ENCODE measurements around the gene MCUB. TPM values are rescaled to one million over a fixed set of nuclear protein-coding genes. Genes with fewer than 3 reads are reported as not detected.
A peak's percentile ranks its signal among the peaks of the same experiment; 100 is the strongest.
"Not testable (repeated sequence)": the region's sequence is repeated elsewhere in the genome, so short reads cannot be mapped to it uniquely, and the experiment has no call there.

The MCUB gene
- total and polyA plus RNA-seq, 4 donors = 1.3 to 4.9 (median 1.9) TPM

DNA sequence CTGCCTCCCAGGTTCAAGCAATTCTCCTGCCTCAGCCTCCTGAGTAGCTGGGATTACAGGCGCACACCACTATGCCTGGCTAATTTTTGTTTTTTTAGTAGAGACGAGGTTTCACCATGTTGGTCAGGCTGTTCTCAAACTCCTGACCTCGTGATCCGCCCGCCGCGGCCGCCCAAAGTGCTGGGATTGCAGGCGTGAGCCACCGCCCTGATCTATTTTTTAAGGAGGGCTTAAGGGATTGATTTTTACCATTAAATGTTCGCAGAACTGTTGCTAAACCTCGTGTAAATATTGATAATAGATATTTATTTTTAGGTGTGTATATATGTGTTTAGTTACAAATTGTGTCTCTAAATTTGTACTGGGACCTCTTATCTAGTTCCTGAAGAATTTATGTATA lies 46.7 kb upstream of the MCUB start:
- Histone ChIP-seq H3K36me3 (ENCODE audit: control insufficient read depth in 4 of 4, insufficient read depth in 3 of 4, low read depth in 1 of 4, low read length in 3 of 4) (peaks cover 5 to 18% (median 16%) of the 10 kb centered on the region in 4 donors), H3K4me1 (ENCODE audit: control insufficient read depth in 4 of 4, insufficient read depth in 4 of 4, low read length in 3 of 4) (peaks cover 5 to 18% (median 12%) of the 10 kb centered on the region in 4 donors)
- not testable (repeated sequence) for H3K4me3 ChIP-seq (ENCODE audit: low read depth in 1 of 3, low read length in 3 of 3); H3K27ac ChIP-seq (ENCODE audit: low read depth in 1 of 2, low read length in 2 of 2); DNase-seq (ENCODE audit: low spot score); H3K9me3 ChIP-seq (ENCODE audit: control insufficient read depth in 4 of 4, low read length in 3 of 4); H3K9ac ChIP-seq (ENCODE audit: low read depth in 1 of 2, low read length in 2 of 2); H3K27me3 ChIP-seq (ENCODE audit: control insufficient read depth in 4 of 4, insufficient read depth in 4 of 4, low read length in 3 of 4)
- 25% methylated on average over 12 of the region's 12 CpGs for WGBS
- peak in 1 of 2 donors; percentile 37 for TF ChIP-seq JUND (IDR thresholded peaks at IDR 0.05)
- TF ChIP-seq YY1 (IDR thresholded peaks at IDR 0.05) = peak; percentile 73
- TF ChIP-seq RXRA (IDR thresholded peaks at IDR 0.05) = peak; percentile 33 to 59
- TF ChIP-seq, protein P1, sequence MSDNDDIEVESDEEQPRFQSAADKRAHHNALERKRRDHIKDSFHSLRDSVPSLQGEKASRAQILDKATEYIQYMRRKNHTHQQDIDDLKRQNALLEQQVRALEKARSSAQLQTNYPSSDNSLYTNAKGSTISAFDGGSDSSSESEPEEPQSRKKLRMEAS (IDR thresholded peaks at IDR 0.05) = peak; percentile 16
- peak; percentile 49 to 57 for TF ChIP-seq HNF4A (conservative IDR thresholded peaks at IDR 0.05)
- TF ChIP-seq, protein P2, sequence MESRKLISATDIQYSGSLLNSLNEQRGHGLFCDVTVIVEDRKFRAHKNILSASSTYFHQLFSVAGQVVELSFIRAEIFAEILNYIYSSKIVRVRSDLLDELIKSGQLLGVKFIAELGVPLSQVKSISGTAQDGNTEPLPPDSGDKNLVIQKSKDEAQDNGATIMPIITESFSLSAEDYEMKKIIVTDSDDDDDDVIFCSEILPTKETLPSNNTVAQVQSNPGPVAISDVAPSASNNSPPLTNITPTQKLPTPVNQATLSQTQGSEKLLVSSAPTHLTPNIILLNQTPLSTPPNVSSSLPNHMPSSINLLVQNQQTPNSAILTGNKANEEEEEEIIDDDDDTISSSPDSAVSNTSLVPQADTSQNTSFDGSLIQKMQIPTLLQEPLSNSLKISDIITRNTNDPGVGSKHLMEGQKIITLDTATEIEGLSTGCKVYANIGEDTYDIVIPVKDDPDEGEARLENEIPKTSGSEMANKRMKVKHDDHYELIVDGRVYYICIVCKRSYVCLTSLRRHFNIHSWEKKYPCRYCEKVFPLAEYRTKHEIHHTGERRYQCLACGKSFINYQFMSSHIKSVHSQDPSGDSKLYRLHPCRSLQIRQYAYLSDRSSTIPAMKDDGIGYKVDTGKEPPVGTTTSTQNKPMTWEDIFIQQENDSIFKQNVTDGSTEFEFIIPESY (IDR thresholded peaks at IDR 0.05) = peak; percentile 48
- peak in 1 of 2 donors; percentile 13 for TF ChIP-seq RAD21 (IDR thresholded peaks at IDR 0.05)
- peak; percentile 38 for TF ChIP-seq SP1 (IDR thresholded peaks at IDR 0.05)
- TF ChIP-seq FOXA2 (IDR thresholded peaks at IDR 0.05) = peak; percentile 48

DNA sequence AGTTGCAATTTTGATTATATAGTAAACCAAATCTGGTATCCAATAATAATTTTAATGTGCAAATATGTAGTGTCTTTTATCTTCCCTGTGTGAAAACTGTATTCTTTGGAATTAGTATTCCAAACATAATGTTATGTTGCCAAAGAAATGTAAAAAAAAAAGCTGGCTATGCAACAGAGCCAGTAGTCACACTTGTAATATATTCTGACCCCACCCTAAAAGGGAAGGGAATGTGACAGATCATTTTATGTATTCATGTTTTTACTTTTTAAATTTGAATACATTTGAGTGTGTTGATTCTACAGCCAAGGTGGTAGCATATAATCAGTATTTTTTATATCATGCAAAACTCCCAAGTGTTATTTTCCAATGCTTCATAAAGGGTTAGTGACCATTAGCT lies 27.9 kb upstream of the MCUB start:
- Histone ChIP-seq H3K36me3 (ENCODE audit: control insufficient read depth in 4 of 4, insufficient read depth in 3 of 4, low read depth in 1 of 4, low read length in 3 of 4) (peaks cover 9 to 73% (median 66%) of the 10 kb centered on the region in 4 donors), H3K9ac (ENCODE audit: low read depth in 1 of 2, low read length in 2 of 2) (no peak overlapping the region), H3K4me1 (ENCODE audit: control insufficient read depth in 4 of 4, insufficient read depth in 4 of 4, low read length in 3 of 4) (no peaks in the 10 kb centered on the region), H3K27me3 (ENCODE audit: control insufficient read depth in 4 of 4, insufficient read depth in 4 of 4, low read length in 3 of 4) (no peaks in the 10 kb centered on the region), H3K27ac (ENCODE audit: low read depth in 1 of 2, low read length in 2 of 2) (no peak overlapping the region), H3K9me3 (ENCODE audit: control insufficient read depth in 4 of 4, low read length in 3 of 4) (no peaks in the 10 kb centered on the region), H3K4me3 (ENCODE audit: low read depth in 1 of 3, low read length in 3 of 3) (no peak overlapping the region)
- no peak for DNase-seq (ENCODE audit: low spot score)
- TF ChIP-seq, protein P3, sequence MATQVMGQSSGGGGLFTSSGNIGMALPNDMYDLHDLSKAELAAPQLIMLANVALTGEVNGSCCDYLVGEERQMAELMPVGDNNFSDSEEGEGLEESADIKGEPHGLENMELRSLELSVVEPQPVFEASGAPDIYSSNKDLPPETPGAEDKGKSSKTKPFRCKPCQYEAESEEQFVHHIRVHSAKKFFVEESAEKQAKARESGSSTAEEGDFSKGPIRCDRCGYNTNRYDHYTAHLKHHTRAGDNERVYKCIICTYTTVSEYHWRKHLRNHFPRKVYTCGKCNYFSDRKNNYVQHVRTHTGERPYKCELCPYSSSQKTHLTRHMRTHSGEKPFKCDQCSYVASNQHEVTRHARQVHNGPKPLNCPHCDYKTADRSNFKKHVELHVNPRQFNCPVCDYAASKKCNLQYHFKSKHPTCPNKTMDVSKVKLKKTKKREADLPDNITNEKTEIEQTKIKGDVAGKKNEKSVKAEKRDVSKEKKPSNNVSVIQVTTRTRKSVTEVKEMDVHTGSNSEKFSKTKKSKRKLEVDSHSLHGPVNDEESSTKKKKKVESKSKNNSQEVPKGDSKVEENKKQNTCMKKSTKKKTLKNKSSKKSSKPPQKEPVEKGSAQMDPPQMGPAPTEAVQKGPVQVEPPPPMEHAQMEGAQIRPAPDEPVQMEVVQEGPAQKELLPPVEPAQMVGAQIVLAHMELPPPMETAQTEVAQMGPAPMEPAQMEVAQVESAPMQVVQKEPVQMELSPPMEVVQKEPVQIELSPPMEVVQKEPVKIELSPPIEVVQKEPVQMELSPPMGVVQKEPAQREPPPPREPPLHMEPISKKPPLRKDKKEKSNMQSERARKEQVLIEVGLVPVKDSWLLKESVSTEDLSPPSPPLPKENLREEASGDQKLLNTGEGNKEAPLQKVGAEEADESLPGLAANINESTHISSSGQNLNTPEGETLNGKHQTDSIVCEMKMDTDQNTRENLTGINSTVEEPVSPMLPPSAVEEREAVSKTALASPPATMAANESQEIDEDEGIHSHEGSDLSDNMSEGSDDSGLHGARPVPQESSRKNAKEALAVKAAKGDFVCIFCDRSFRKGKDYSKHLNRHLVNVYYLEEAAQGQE (IDR thresholded peaks at IDR 0.05) = no peak
- TF ChIP-seq, protein P4, sequence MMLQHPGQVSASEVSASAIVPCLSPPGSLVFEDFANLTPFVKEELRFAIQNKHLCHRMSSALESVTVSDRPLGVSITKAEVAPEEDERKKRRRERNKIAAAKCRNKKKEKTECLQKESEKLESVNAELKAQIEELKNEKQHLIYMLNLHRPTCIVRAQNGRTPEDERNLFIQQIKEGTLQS (IDR thresholded peaks at IDR 0.05) = no peak
- TF ChIP-seq HNF4G (IDR thresholded peaks at IDR 0.05) = no peak
- TF ChIP-seq, protein P1 (IDR thresholded peaks at IDR 0.05) = no peak
- TF ChIP-seq EGR1 (IDR thresholded peaks at IDR 0.05; ENCODE audit: low read depth in 2 of 2) = no peak
- TF ChIP-seq RAD21 (IDR thresholded peaks at IDR 0.05) = no peak
- TF ChIP-seq, protein P5, sequence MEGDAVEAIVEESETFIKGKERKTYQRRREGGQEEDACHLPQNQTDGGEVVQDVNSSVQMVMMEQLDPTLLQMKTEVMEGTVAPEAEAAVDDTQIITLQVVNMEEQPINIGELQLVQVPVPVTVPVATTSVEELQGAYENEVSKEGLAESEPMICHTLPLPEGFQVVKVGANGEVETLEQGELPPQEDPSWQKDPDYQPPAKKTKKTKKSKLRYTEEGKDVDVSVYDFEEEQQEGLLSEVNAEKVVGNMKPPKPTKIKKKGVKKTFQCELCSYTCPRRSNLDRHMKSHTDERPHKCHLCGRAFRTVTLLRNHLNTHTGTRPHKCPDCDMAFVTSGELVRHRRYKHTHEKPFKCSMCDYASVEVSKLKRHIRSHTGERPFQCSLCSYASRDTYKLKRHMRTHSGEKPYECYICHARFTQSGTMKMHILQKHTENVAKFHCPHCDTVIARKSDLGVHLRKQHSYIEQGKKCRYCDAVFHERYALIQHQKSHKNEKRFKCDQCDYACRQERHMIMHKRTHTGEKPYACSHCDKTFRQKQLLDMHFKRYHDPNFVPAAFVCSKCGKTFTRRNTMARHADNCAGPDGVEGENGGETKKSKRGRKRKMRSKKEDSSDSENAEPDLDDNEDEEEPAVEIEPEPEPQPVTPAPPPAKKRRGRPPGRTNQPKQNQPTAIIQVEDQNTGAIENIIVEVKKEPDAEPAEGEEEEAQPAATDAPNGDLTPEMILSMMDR (IDR thresholded peaks at IDR 0.05; ENCODE audit: low read depth, low read length, missing input control) = no peak
- no peak for TF ChIP-seq FOXA1 (IDR thresholded peaks at IDR 0.05)
- TF ChIP-seq FOXA2 (IDR thresholded peaks at IDR 0.05) = no peak
- TF ChIP-seq SP1 (IDR thresholded peaks at IDR 0.05) = no peak
- TF ChIP-seq, protein P2 (IDR thresholded peaks at IDR 0.05) = no peak
- TF ChIP-seq HNF4A (conservative IDR thresholded peaks at IDR 0.05) = no peak
- no peak for TF ChIP-seq TAF1 (conservative IDR thresholded peaks at IDR 0.05)
- no peak for TF ChIP-seq NR2F2 (IDR thresholded peaks at IDR 0.05)
